HepG2 (cell line): ENCODE data around the gene NCMAP. TPM values are rescaled to one million over a fixed set of nuclear protein-coding genes. Genes with fewer than 3 reads are reported as not detected.
A peak's percentile ranks its signal among the peaks of the same experiment; 100 is the strongest.

ENCODE experiments used
- HOXA3 ChIP-seq: sonication (generic); formaldehyde crosslinking; IDR thresholded peaks from 2 replicates; pipeline ENCODE4 v1.5.0; 2020; ENCODE audit warnings: missing genetic modification reagents
- IKZF1 ChIP-seq: fragments of 450-650 bp; IDR thresholded peaks from 2 replicates; pipeline ENCODE4 v1.7.1; 2016
- PHB2 ChIP-seq: fragments of 450-650 bp; IDR thresholded peaks from 2 replicates; pipeline ENCODE4 v1.6.1; 2018; ENCODE audit not compliant: partially characterized antibody
- PHF20 ChIP-seq: sonication (generic); formaldehyde crosslinking; IDR thresholded peaks from 2 replicates; pipeline ENCODE4 v1.5.0; 2020; ENCODE audit warnings: mild to moderate bottlenecking, missing genetic modification reagents
- PLRG1 ChIP-seq: fragments of 450-650 bp; conservative IDR thresholded peaks from 2 replicates; pipeline ENCODE4 v1.6.1; 2016
- RAD51 ChIP-seq: fragments of 450-650 bp; IDR thresholded peaks from 2 replicates; pipeline ENCODE4 v1.6.1; 2016; ENCODE audit warnings: borderline replicate concordance
- RFXAP ChIP-seq: sonication (generic); formaldehyde crosslinking; IDR thresholded peaks from 2 replicates; pipeline ENCODE4 v1.4.0; 2020; ENCODE audit warnings: missing genetic modification reagents, borderline replicate concordance
- SALL1 ChIP-seq: sonication (generic); formaldehyde crosslinking; IDR thresholded peaks from 2 replicates; pipeline ENCODE4 v1.8.0; 2022; ENCODE audit warnings: mild to moderate bottlenecking, missing genetic modification reagents
- SAP130 ChIP-seq: IDR thresholded peaks from 2 replicates; pipeline ENCODE4 v1.6.1; 2016; ENCODE audit warnings: low read depth
- TARDBP ChIP-seq: sonication (generic); formaldehyde crosslinking; IDR thresholded peaks from 2 replicates; pipeline ENCODE4 v1.8.0; 2022; ENCODE audit warnings: mild to moderate bottlenecking, missing genetic modification reagents
- ZBTB38 ChIP-seq: sonication (generic); formaldehyde crosslinking; IDR thresholded peaks from 2 replicates; pipeline ENCODE4 v1.5.1; 2020; ENCODE audit warnings: mild to moderate bottlenecking, missing genetic modification reagents
- ZNF160 ChIP-seq: sonication (generic); formaldehyde crosslinking; IDR thresholded peaks from 2 replicates; pipeline ENCODE4 v1.8.0; 2022; ENCODE audit warnings: mild to moderate bottlenecking, inconsistent platforms, missing genetic modification reagents
- ZNF562 ChIP-seq: sonication (generic); formaldehyde crosslinking; IDR thresholded peaks from 2 replicates; pipeline ENCODE4 v1.8.0; 2022; ENCODE audit warnings: missing genetic modification reagents, borderline replicate concordance
- polyA plus RNA-seq, 8 experiments: library from polyadenylated mRNA; depleted of rRNA in 3 of 8; stranded (reverse) in 7 of 8; unstranded in 1 of 8; fragments of >200 nt; fragmentation: Illumina TruSeq in 4 of 8; extraction: Trizol in 4 of 8; gene quantifications; 2 replicates each; pipeline versions ENCODE4 v1.2.1 to v1.2.3, GENCODE V29; 2011 to 2016; ENCODE audit warnings: low read depth in 4 of 8, missing spikeins in 1 of 8, mixed read lengths in 1 of 8; ENCODE audit not compliant: insufficient read depth in 1 of 8
- total RNA-seq, 5 experiments: library from RNA; depleted of rRNA; stranded (reverse); fragments of >200 nt; fragmentation: Illumina TruSeq; extraction: Trizol; gene quantifications; 2 replicates each; pipeline ENCODE4 v1.2.3, GENCODE V29; 2016; ENCODE audit warnings: low read depth in 1 of 5
- TF ChIP-seq, protein P1 (sequence below): sonication (generic); formaldehyde crosslinking; IDR thresholded peaks from 2 replicates; pipeline ENCODE4 v1.5.1; 2020; ENCODE audit warnings: mild to moderate bottlenecking, missing genetic modification reagents, moderate library complexity
- TF ChIP-seq, protein P2 (sequence below): sonication (generic); formaldehyde crosslinking; conservative IDR thresholded peaks from 2 replicates; pipeline ENCODE4 v1.4.0; 2020; ENCODE audit warnings: missing genetic modification reagents
- TF ChIP-seq, protein P3 (sequence below): sonication (generic); formaldehyde crosslinking; IDR thresholded peaks from 2 replicates; pipeline ENCODE4 v1.4.0; 2020; ENCODE audit warnings: mild to moderate bottlenecking, missing genetic modification reagents
- TF ChIP-seq, protein P4 (sequence below): sonication (generic); formaldehyde crosslinking; IDR thresholded peaks from 2 replicates; pipeline ENCODE4 v1.4.0; 2020; ENCODE audit warnings: missing genetic modification reagents
- TF ChIP-seq, protein P5 (sequence below): sonication (generic); formaldehyde crosslinking; IDR thresholded peaks from 2 replicates; pipeline ENCODE4 v1.5.1; 2020; ENCODE audit warnings: mild to moderate bottlenecking, missing genetic modification reagents, moderate library complexity

The NCMAP gene
- total and polyA plus RNA-seq, 2 of the 13 experiments (the other 11 are each of a cell fraction or from before 2014, with no cell fraction given), result 2.7 to 20.0 TPM

GRCh38 chr1:24557711-24558131 lies 1.8 kb downstream of the NCMAP start (continued):
- TF ChIP-seq, protein P1, sequence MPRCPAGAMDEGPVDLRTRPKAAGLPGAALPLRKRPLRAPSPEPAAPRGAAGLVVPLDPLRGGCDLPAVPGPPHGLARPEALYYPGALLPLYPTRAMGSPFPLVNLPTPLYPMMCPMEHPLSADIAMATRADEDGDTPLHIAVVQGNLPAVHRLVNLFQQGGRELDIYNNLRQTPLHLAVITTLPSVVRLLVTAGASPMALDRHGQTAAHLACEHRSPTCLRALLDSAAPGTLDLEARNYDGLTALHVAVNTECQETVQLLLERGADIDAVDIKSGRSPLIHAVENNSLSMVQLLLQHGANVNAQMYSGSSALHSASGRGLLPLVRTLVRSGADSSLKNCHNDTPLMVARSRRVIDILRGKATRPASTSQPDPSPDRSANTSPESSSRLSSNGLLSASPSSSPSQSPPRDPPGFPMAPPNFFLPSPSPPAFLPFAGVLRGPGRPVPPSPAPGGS (CRISPR knock-in tag), result no peak
- TF ChIP-seq ZNF562 (CRISPR knock-in tag), result no peak
- peak; percentile 37; the same call in 1 of the 2 replicates for TF ChIP-seq TARDBP
- TF ChIP-seq IKZF1, result no peak
- TF ChIP-seq SALL1 (CRISPR knock-in tag), result peak; percentile 8; the same call in 1 of the 2 replicates
- 0 out of 2 replicates have a peak, but pooled peaks have one; percentile 30 for TF ChIP-seq PHF20 (CRISPR knock-in tag)
- TF ChIP-seq, protein P2, sequence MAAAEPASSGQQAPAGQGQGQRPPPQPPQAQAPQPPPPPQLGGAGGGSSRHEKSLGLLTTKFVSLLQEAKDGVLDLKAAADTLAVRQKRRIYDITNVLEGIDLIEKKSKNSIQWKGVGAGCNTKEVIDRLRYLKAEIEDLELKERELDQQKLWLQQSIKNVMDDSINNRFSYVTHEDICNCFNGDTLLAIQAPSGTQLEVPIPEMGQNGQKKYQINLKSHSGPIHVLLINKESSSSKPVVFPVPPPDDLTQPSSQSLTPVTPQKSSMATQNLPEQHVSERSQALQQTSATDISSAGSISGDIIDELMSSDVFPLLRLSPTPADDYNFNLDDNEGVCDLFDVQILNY (CRISPR knock-in tag), result no peak
- TF ChIP-seq RFXAP (CRISPR knock-in tag), result no peak
- no peak for TF ChIP-seq PLRG1
- TF ChIP-seq ZBTB38, result peak; percentile 80
- TF ChIP-seq, protein P3, sequence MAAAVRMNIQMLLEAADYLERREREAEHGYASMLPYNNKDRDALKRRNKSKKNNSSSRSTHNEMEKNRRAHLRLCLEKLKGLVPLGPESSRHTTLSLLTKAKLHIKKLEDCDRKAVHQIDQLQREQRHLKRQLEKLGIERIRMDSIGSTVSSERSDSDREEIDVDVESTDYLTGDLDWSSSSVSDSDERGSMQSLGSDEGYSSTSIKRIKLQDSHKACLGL (CRISPR knock-in tag), result 0 out of 2 replicates have a peak, but pooled peaks have one; percentile 30
- TF ChIP-seq ZNF160 (CRISPR knock-in tag), result no peak
- peak; percentile 33; the same call in 1 of the 2 replicates for TF ChIP-seq HOXA3 (CRISPR knock-in tag)
- TF ChIP-seq RAD51, result no peak
- 0 out of 2 replicates have a peak, but pooled peaks have one; percentile 8 for TF ChIP-seq SAP130
- no peak for TF ChIP-seq PHB2
- TF ChIP-seq, protein P4, sequence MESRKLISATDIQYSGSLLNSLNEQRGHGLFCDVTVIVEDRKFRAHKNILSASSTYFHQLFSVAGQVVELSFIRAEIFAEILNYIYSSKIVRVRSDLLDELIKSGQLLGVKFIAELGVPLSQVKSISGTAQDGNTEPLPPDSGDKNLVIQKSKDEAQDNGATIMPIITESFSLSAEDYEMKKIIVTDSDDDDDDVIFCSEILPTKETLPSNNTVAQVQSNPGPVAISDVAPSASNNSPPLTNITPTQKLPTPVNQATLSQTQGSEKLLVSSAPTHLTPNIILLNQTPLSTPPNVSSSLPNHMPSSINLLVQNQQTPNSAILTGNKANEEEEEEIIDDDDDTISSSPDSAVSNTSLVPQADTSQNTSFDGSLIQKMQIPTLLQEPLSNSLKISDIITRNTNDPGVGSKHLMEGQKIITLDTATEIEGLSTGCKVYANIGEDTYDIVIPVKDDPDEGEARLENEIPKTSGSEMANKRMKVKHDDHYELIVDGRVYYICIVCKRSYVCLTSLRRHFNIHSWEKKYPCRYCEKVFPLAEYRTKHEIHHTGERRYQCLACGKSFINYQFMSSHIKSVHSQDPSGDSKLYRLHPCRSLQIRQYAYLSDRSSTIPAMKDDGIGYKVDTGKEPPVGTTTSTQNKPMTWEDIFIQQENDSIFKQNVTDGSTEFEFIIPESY, result peak; percentile 53
- TF ChIP-seq, protein P5, sequence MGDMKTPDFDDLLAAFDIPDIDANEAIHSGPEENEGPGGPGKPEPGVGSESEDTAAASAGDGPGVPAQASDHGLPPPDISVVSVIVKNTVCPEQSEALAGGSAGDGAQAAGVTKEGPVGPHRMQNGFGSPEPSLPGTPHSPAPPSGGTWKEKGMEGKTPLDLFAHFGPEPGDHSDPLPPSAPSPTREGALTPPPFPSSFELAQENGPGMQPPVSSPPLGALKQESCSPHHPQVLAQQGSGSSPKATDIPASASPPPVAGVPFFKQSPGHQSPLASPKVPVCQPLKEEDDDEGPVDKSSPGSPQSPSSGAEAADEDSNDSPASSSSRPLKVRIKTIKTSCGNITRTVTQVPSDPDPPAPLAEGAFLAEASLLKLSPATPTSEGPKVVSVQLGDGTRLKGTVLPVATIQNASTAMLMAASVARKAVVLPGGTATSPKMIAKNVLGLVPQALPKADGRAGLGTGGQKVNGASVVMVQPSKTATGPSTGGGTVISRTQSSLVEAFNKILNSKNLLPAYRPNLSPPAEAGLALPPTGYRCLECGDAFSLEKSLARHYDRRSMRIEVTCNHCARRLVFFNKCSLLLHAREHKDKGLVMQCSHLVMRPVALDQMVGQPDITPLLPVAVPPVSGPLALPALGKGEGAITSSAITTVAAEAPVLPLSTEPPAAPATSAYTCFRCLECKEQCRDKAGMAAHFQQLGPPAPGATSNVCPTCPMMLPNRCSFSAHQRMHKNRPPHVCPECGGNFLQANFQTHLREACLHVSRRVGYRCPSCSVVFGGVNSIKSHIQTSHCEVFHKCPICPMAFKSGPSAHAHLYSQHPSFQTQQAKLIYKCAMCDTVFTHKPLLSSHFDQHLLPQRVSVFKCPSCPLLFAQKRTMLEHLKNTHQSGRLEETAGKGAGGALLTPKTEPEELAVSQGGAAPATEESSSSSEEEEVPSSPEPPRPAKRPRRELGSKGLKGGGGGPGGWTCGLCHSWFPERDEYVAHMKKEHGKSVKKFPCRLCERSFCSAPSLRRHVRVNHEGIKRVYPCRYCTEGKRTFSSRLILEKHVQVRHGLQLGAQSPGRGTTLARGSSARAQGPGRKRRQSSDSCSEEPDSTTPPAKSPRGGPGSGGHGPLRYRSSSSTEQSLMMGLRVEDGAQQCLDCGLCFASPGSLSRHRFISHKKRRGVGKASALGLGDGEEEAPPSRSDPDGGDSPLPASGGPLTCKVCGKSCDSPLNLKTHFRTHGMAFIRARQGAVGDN (CRISPR knock-in tag), result peak; percentile 80
